SK-N-MC (cell line): ENCODE data around the gene CAPN12.

ENCODE experiments used
- DNase-seq: peaks from one replicate; pipeline ENCODE4 v3.0.0-alpha.2; 2011; ENCODE audit warnings: low read depth, low spot score
- H3K27ac ChIP-seq: fragments of 200-600 bp; sonication (generic); 2 replicates; pipeline ENCODE4 v1.5.1; 2016; ENCODE audit warnings: mixed run types
- H3K36me3 ChIP-seq: fragments of 200-600 bp; sonication (generic); 2 replicates; pipeline ENCODE4 v1.6.1; 2017; ENCODE audit warnings: antibody characterized with exemption, low read length, mixed read lengths; ENCODE audit not compliant: insufficient read depth
- H3K4me3 ChIP-seq: fragments of 200-600 bp; sonication (generic); 2 replicates; pipeline ENCODE4 v1.5.1; 2016
- H3K9ac ChIP-seq: fragments of 200-600 bp; sonication (generic); 2 replicates; pipeline ENCODE4 v1.8.0; 2017; ENCODE audit warnings: mixed run types, mixed read lengths; ENCODE audit not compliant: insufficient read length
- H3K9me3 ChIP-seq: fragments of 200-600 bp; sonication (generic); 2 replicates; pipeline ENCODE4 v1.6.1; 2017; ENCODE audit warnings: low read depth, mild to moderate bottlenecking, antibody characterized with exemption, low read length, moderate library complexity, mixed read lengths
- EZH2 ChIP-seq: fragments of 200-600 bp; sonication (generic); IDR thresholded peaks from one replicate; pipeline ENCODE4 v1.6.1; 2017; ENCODE audit warnings: antibody characterized with exemption
- FOXP2 ChIP-seq: optimal IDR thresholded peaks from 2 replicates; pipeline ENCODE3; 2011; ENCODE audit warnings: mild to moderate bottlenecking, moderate library complexity; ENCODE audit not compliant: insufficient read depth; ENCODE audit errors: extremely low read length, control extremely low read depth
- POLR2AphosphoS5 ChIP-seq: IDR thresholded peaks from 2 replicates; pipeline ENCODE4 v1.6.1; 2012; ENCODE audit warnings: mild to moderate bottlenecking, low read depth, low read length, borderline replicate concordance

CAPN12 gene

GRCh38 chr19:38717855-38718254 is 26.4 kb downstream of the CAPN12 start:
- DNase-seq, result no peak
- no peak overlapping the region for H3K9ac ChIP-seq

GRCh38 chr19:38717051-38717450 is 27.2 kb downstream of the CAPN12 start:
- TF ChIP-seq FOXP2 (no peak), POLR2AphosphoS5 (no peak), EZH2 (no peak)
- Histone ChIP-seq H3K4me3 (no peak overlapping the region), H3K9me3 (no peaks in the 10 kb centered on the region), H3K27ac (no peak overlapping the region), H3K36me3 (peaks cover 27% of the 10 kb centered on the region; the same call in 1 of the 2 replicates), H3K9ac (no peak overlapping the region)
- no peak for DNase-seq

More at GRCh38 chr19:38717855-38718254, 26.4 kb downstream of the CAPN12 start:
- Histone ChIP-seq H3K9me3 (no peaks in the 10 kb centered on the region), H3K27ac (no peak overlapping the region), H3K36me3 (peaks cover 25% of the 10 kb centered on the region; the same call in 1 of the 2 replicates), H3K4me3 (no peak overlapping the region)
- TF ChIP-seq POLR2AphosphoS5 (no peak), FOXP2 (no peak), EZH2 (no peak)

GRCh38 chr19:38715555-38715954 is 28.7 kb downstream of the CAPN12 start:
- no peaks in the 10 kb centered on the region for H3K9me3 ChIP-seq
- no peak overlapping the region for H3K9ac ChIP-seq
- peaks cover 35% of the 10 kb centered on the region; the same call in 1 of the 2 replicates for H3K36me3 ChIP-seq
- H3K27ac ChIP-seq, result no peak overlapping the region
- TF ChIP-seq FOXP2, result no peak
- TF ChIP-seq EZH2, result no peak
- no peak overlapping the region for H3K4me3 ChIP-seq
- DNase-seq, result no peak

GRCh38 chr19:38714354-38714778 is 29.9 kb downstream of the CAPN12 start:
- no peak for DNase-seq
- Histone ChIP-seq H3K4me3 (no peak overlapping the region), H3K27ac (no peak overlapping the region), H3K36me3 (peaks cover 45% of the 10 kb centered on the region; the same call in 1 of the 2 replicates), H3K9ac (no peak overlapping the region), H3K9me3 (no peaks in the 10 kb centered on the region)
- TF ChIP-seq FOXP2 (no peak), POLR2AphosphoS5 (no peak), EZH2 (no peak)

GRCh38 chr19:38713865-38714264 is 30.4 kb downstream of the CAPN12 start:
- no peak overlapping the region for H3K27ac ChIP-seq
- no peak for DNase-seq
- TF ChIP-seq EZH2 (no peak), POLR2AphosphoS5 (no peak), FOXP2 (no peak)
- H3K9me3 ChIP-seq, result no peaks in the 10 kb centered on the region
- peaks cover 49% of the 10 kb centered on the region; the same call in 1 of the 2 replicates for H3K36me3 ChIP-seq
- H3K9ac ChIP-seq, result no peak overlapping the region
- H3K4me3 ChIP-seq, result no peak overlapping the region

- no peak for DNase-seq
- Histone ChIP-seq H3K9ac (no peak overlapping the region), H3K36me3 (peaks cover 54% of the 10 kb centered on the region; the same call in 1 of the 2 replicates), H3K27ac (no peak overlapping the region), H3K4me3 (no peak overlapping the region), H3K9me3 (no peaks in the 10 kb centered on the region)
- TF ChIP-seq EZH2 (no peak), POLR2AphosphoS5 (no peak), FOXP2 (no peak)
Measured at GRCh38 chr19:38713227-38713649, 31.0 kb downstream of the CAPN12 start.

- Histone ChIP-seq H3K27ac (no peak overlapping the region), H3K4me3 (no peak overlapping the region), H3K36me3 (peaks cover 57% of the 10 kb centered on the region; the same call in 1 of the 2 replicates), H3K9me3 (no peaks in the 10 kb centered on the region), H3K9ac (no peak overlapping the region)
- no peak for DNase-seq
- TF ChIP-seq POLR2AphosphoS5 (no peak), EZH2 (no peak), FOXP2 (no peak)
Measured at GRCh38 chr19:38712161-38712748, 32.0 kb downstream of the CAPN12 start.

GRCh38 chr19:38711726-38712153 is 32.5 kb downstream of the CAPN12 start:
- TF ChIP-seq EZH2, result no peak
- no peak for TF ChIP-seq FOXP2
- TF ChIP-seq POLR2AphosphoS5, result no peak
- Histone ChIP-seq H3K27ac (no peak overlapping the region), H3K9me3 (no peaks in the 10 kb centered on the region), H3K9ac (no peak overlapping the region), H3K4me3 (no peak overlapping the region), H3K36me3 (peaks cover 56% of the 10 kb centered on the region; the same call in 1 of the 2 replicates)
- DNase-seq, result no peak

GRCh38 chr19:38710928-38711725 is 33.1 kb downstream of the CAPN12 start:
- no peaks in the 10 kb centered on the region for H3K9me3 ChIP-seq
- TF ChIP-seq FOXP2 (no peak), POLR2AphosphoS5 (no peak), EZH2 (no peak)
- no peak overlapping the region for H3K9ac ChIP-seq
- DNase-seq, result no peak
- no peak overlapping the region for H3K27ac ChIP-seq
- no peak overlapping the region for H3K4me3 ChIP-seq
- peaks cover 62% of the 10 kb centered on the region; the same call in 1 of the 2 replicates for H3K36me3 ChIP-seq
